ENCODE results near the gene PRKD1.
A peak's percentile ranks its signal among the peaks of the same experiment; 100 is the strongest.

The PRKD1 gene

GRCh38 chr14:29927376-29928116 is at the start of gene PRKD1:
TSS of gene PRKD1 (minus strand) at chr14:29927847.
- DNase-seq, result peak in 52 of 58 donors; percentile 26 to 85 (median 64)

GRCh38 chr14:29971101-29971500 is 43.5 kb upstream of the PRKD1 start:
- DNase-seq, result no peak

DNA sequence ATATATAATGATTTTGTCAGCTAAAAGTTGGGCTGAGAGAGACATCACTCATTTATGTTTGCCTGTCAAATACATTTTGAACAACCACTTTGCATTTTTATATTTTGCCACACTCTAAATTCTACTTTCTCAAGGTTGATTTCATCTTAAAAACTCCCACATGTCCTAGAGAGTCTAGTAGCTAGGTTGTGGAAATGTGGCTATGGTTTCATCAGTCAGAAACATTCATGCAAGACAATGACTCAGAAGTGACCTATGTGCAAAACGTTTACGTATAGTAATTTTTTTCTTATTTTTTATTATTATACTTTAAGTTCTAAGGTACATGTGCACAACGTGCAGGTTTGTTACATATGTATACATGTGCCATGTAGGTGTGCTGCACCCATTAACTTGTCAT is 27.4 kb upstream of the PRKD1 start:
- DNase-seq, result no peak

GRCh38 chr14:29953501-29953900 is 25.9 kb upstream of the PRKD1 start:
- no peak for DNase-seq

GRCh38 chr14:29944091-29944490 is 16.4 kb upstream of the PRKD1 start:
- no peak for DNase-seq

DNA sequence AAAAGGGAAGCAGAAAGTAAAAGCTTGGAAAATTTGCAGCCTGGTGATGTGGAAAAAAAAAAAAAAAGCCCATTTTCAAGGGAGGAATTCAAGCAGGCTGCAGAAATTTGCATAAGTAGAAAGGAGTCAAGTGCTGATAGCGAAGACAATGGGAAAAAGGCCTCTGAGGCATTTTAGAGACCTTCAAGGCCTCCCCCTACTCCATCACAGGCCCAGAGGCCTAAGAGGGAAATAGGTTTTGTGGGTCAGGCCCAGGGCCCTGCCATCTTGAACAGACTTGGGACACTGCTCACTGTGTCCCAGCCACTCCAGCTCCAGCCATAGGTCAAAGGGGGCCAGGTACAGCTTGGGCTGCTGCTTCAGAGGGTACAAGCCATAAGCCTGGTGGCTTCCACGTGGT is 13.8 kb upstream of the PRKD1 start:
- DNase-seq, result no peak

DNA sequence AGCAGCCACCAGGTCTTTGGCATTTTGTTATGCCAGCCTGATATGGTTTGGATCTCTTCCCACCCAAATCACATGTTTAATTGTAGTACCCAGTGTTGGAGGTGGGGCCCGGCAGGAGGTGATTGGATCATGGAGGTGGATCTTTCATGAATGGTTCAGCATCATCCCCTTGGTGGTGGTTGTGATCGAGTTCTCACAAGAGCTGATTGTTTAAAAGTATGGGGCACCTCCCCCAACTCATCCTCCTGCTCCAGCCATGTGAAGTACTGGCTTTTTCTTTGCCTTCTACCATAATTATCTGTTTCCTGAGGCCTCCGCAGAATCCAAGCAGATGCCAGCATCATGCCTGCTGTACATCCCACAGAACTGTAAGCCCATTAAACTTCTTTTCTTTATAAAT is 12.8 kb upstream of the PRKD1 start:
- no peak for DNase-seq

DNA sequence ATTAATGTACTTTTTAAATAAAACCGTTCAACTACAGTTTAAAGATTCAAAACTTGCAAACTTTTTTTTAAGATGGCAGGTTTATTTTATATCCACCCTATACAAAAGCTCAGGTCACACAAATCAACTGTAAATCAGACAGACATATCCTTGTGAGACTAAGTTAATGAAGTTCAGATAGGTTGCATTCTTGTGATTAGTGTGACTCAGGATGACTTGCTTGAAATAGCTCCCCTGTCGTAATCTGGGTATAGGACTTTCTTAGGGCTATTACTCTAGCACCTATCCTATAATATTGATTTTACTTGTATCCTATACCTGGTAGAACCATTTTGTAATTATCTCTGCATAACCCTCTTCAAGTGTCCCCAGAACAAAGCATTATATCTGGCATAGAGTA is 9.5 kb upstream of the PRKD1 start:
- DNase-seq, result no peak

- no peak for DNase-seq
These were observed 2.6 kb upstream of the PRKD1 start for GRCh38 chr14:29930283-29930682.

GRCh38 chr14:29928117-29928640 is 532 bp upstream of the PRKD1 start:
- DNase-seq, result peak in 3 of 58 donors; percentile 23 to 28 (median 24)

- peak in 50 of 58 donors; percentile 4 to 74 (median 49) for DNase-seq
These were observed 809 bp downstream of the PRKD1 start for GRCh38 chr14:29926701-29927375.

GRCh38 chr14:29926228-29926627 is 1.4 kb downstream of the PRKD1 start:
- no peak for DNase-seq

DNA sequence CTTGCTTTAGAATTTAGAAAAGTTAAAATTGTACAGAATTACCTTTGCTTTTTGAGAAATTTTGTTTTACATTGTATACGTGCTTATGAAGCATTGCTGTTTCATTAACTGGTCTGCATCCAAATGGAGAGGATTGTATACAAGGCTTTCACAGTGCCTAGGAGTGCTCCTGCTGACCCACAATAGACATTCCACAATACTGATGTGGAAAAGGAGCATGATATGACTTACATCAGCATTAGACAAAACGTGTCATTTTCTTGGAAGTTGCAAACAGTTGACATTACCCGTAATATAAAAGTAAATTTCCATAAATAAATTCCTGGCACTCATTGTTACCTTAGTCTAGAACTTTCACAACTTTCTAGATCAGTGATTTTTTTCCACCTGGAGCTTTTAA is 1.9 kb downstream of the PRKD1 start:
- DNase-seq, result no peak

DNA sequence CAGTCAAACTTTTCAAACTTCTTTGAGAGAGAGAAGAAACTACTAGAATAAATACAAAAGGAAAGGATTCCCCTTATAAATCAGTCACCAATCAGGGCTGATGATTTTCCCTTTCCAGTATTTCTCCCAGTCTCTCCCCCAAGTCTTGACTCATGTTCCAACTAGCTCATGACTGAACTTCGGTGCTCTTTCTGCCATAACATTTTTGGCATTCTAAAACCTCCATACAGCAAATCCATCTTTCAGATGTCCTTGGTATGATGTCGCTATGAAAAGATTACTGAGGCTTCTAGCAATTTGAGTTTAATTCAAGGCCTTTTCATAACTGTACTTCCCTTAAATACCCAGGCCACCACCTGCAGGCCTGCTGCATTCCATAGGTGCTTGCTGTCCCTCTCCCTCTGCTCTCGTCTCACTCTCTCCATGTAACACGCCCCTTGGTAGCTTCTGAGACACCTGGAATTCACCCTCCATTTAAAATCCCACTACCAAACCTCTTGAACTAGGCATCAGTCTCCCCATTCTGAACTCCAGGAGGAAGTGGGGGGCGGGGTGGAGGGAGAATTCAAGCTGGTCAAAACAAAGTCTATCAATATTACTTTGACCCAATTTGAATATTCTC is 2.4 kb downstream of the PRKD1 start:
- no peak for DNase-seq

DNA sequence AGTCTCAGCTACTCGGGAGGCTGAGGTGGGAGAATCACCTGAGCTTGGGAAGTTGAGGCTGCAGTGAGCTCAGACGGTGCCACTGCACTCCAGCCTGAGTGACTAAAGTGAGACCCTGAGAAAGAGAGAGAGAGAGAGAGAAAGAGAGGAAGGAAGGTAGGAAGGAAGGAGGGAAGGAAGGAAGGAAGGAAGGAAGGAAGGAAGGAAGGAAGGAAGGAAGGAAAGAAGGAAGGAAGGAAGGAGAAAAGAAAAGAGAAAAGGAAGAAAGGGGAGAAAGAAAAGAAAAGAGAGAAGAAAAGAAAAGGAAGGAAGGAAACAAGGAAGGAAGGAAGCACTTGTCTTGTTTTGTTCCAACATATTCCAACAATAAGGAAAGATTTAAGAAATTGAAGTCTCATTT is 7.8 kb downstream of the PRKD1 start:
- DNase-seq, result no peak

- DNase-seq, result no peak
These were observed 8.7 kb downstream of the PRKD1 start for GRCh38 chr14:29918981-29919380.

GRCh38 chr14:29913566-29913965 is 14.1 kb downstream of the PRKD1 start:
- DNase-seq, result no peak

DNA sequence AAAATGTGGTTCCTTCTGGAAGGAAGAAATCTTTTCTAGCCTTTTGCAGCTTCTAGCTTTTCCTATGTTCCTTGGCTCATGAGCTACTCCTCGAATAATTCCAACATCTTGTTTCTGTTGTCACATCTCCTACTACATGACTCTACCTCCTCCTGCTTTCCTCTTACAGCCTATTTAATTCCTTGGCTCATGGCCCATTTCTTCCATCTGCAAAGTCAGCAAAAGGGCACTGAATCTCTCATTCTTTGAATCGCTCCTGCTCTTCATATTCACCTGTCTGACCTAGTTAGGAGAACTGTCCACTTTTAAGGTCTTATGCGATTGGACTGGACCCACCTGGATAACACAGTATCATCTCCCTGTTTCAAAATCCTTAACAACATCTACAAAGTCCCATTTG is 15.8 kb downstream of the PRKD1 start:
- DNase-seq, result no peak

DNA sequence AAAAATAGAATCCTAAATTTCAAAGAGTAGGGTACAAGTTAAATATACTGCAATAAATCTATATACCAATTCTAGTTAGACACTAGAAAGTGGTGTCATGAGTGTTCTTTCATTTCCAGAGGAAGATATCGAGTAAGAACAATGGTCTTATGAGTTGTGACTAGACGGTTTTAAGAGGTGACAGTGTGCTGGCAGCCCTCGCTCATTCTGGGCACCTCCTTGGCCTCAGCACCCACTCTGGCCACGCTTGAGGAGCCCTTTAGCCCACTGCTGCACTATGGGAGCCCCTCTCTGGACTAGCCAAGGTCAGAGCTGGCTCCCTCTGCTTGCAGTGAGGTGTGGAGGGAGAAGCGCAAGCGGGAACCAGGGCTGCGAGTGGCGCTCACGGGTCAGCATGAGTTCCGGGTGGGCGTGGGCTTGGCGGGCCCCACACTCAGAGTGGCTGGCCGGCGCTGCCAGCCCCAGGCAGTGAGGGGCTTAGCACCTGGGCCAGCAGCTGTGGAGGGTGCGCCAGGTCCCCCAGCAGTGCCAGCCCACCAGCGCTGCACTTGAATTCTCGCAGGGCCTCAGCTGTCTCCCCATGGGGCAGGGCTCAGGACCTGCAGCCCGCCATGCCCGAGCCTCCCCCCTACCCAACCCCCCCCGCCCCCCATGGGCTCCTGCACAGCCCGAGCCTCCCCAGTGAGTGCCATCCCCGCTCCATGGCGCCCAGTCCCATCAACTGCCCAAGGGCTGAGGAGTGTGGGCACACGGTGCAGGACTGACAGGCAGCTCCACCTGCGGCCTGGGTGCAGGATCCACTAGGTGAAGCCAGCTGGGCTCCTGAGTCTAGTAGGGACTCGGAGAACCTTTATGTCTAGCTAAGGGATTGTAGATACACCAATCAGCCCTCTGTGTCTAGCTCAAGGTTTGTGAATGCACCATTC is 18.7 kb downstream of the PRKD1 start:
- no peak for DNase-seq

- no peak for DNase-seq
These were observed 21.3 kb downstream of the PRKD1 start for GRCh38 chr14:29906256-29906870.

DNA sequence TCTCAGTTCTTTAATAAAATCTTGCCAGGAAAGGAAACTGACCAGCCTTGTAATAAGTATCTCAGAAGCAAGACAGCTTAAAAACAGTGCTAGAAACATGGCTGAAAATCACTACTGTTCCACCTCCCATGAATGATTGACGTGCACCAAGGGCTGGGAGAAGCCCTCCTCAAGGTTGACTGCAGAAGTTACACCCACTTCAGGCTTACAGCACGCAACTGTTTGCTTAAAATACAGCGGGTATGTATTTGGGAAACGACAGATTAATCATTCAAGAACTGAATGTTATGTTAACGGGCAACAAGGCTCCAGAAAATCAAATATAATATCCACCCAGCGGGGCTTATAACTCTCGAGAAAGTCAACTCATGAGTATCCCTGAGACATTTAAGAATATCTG is 22.1 kb downstream of the PRKD1 start:
- DNase-seq, result no peak
